K562 (cell line): Measurements from ENCODE around the gene PLXNB1. TPM values are rescaled to one million over a fixed set of nuclear protein-coding genes. Genes with fewer than 3 reads are reported as not detected.

Source experiments
- CBX3 ChIP-seq, 2 experiments: IDR thresholded peaks; 1 replicate in 1 of 2; 2 replicates in 1 of 2; pipeline ENCODE4 v1.6.1; 2012; ENCODE audit warnings: inconsistent platforms in 2 of 2, low read length in 2 of 2, borderline replicate concordance in 1 of 2, control low read depth in 1 of 2
- CHCHD3 ChIP-seq: fragments of 250-450 bp; sonication (Bioruptor Pico); IDR thresholded peaks from 2 replicates; pipeline ENCODE4 v2.1.2; 2022; ENCODE audit warnings: mild to moderate bottlenecking
- ELF2 ChIP-seq: fragments of 250-450 bp; sonication (Bioruptor Pico); IDR thresholded peaks from 2 replicates; pipeline ENCODE4 v1.5.0; 2021; ENCODE audit warnings: mild to moderate bottlenecking
- KDM4B ChIP-seq, 2 experiments: fragments of 450-650 bp in 1 of 2; sonication (generic) in 1 of 2; IDR thresholded peaks; 2 replicates each; pipeline ENCODE4 v1.6.1; 2016 to 2017; ENCODE audit warnings: borderline replicate concordance in 2 of 2, antibody characterized with exemption in 1 of 2, low read depth in 1 of 2, mild to moderate bottlenecking in 1 of 2
- MEIS2 ChIP-seq: fragments of 450-650 bp; IDR thresholded peaks from 2 replicates; pipeline ENCODE4 v1.6.1; 2014; ENCODE audit warnings: mild to moderate bottlenecking; ENCODE audit not compliant: partially characterized antibody
- ZBTB17 ChIP-seq: fragments of 450-650 bp; formaldehyde crosslinking; IDR thresholded peaks from 2 replicates; pipeline ENCODE4 v1.4.0; 2020; ENCODE audit warnings: mild to moderate bottlenecking
- polyA plus RNA-seq, 8 experiments: library from polyadenylated mRNA; depleted of rRNA in 4 of 8; stranded (reverse) in 5 of 8; unstranded in 3 of 8; fragments of >200 nt; fragmentation: Nextera tagmentation in 2 of 8; fragmentation: Illumina TruSeq in 1 of 8; extraction: Ambion mirVana in 2 of 8; extraction: Trizol in 1 of 8; gene quantifications; 2 replicates each; pipeline versions ENCODE4 v1.2.1 to v1.2.3, GENCODE V29; 2011 to 2014; ENCODE audit warnings: inconsistent platforms in 1 of 8, missing spikeins in 1 of 8
- total RNA-seq, 7 experiments: library from RNA; depleted of rRNA in 6 of 7; stranded (reverse); fragments of >200 nt in 6 of 7; fragmentation: Illumina TruSeq in 2 of 7; extraction: Trizol in 2 of 7; gene quantifications; 2 replicates each; pipeline versions ENCODE4 v1.2.1 to v1.2.3, GENCODE V29; 2011 to 2021; ENCODE audit warnings: low replicate concordance in 1 of 7
- TF ChIP-seq, protein P1 (sequence below), 2 experiments: IDR thresholded peaks in 1 of 2; conservative IDR thresholded peaks in 1 of 2; 2 replicates each; pipeline ENCODE4 v1.6.1; 2016; ENCODE audit warnings: low read depth in 2 of 2, mild to moderate bottlenecking in 1 of 2, missing compliant biosample characterization in 1 of 2, missing genetic modification characterization in 1 of 2, moderate library complexity in 1 of 2

Gene PLXNB1
- total and polyA plus RNA-seq, 9 of the 15 experiments (the other 6 are each of a cell fraction or from before 2014, with no cell fraction given), result 0.17 to 17.4 (median 6.0) TPM

GRCh38 chr3:48433472-48434118, 3.7 kb upstream of the PLXNB1 start (continued):
- TF ChIP-seq, protein P1, sequence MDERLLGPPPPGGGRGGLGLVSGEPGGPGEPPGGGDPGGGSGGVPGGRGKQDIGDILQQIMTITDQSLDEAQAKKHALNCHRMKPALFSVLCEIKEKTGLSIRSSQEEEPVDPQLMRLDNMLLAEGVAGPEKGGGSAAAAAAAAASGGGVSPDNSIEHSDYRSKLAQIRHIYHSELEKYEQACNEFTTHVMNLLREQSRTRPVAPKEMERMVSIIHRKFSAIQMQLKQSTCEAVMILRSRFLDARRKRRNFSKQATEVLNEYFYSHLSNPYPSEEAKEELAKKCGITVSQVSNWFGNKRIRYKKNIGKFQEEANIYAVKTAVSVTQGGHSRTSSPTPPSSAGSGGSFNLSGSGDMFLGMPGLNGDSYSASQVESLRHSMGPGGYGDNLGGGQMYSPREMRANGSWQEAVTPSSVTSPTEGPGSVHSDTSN (CRISPR knock-in tag; IDR thresholded peaks at IDR 0.05; ENCODE audit: low read depth), result no peak
- TF ChIP-seq, protein P1 (tag; conservative IDR thresholded peaks at IDR 0.05; ENCODE audit: low read depth), result no peak
- TF ChIP-seq ELF2 (no peak), MEIS2 (no peak), KDM4B (IDR thresholded peaks at IDR 0.05; ENCODE audit: borderline replicate concordance in 2 of 2, low read depth in 1 of 2) (no peak), CHCHD3 (CRISPR knock-in tag) (no peak), CBX3 (IDR thresholded peaks at IDR 0.05; ENCODE audit: borderline replicate concordance in 1 of 2, low read length in 2 of 2) (no peak), ZBTB17 (CRISPR knock-in tag) (no peak)
